Endothelial cell of umbilical vein (primary cell): ENCODE data around the gene TYRO3. TPM values are rescaled to one million over a fixed set of nuclear protein-coding genes. Genes with fewer than 3 reads are reported as not detected.

ENCODE experiments used
- BruUV-seq: library from RNA; stranded (reverse); fragments of 400-500 nt; replicated peaks from 2 replicates; lab custom pipeline; 2021; lab: Mats Ljungman, UMichigan
- CTCF ChIA-PET: fragments of 300-600, 350-600 bp; sonication (Branson Sonifier 250); formaldehyde crosslinking; loops from one replicate; lab custom pipeline; 2021; ENCODE audit warnings: antibody characterized with exemption, inconsistent platforms; lab: Charles Lee
- POLR2A ChIA-PET: fragments of 300-600, 350-600 bp; sonication (Branson Sonifier 250); formaldehyde crosslinking; loops from one replicate; lab custom pipeline; 2021; ENCODE audit warnings: antibody characterized with exemption, inconsistent platforms; lab: Charles Lee
- DNase-seq: peaks from one replicate; pipeline ENCODE4 v3.0.0-alpha.2; 2011; ENCODE audit warnings: low read depth, low spot score
- FAIRE-seq: peaks from 2 replicates; lab custom pipeline; 2011; peaks lifted over from hg19 to GRCh38; lab: Jason Lieb, UNC
- H2AFZ ChIP-seq: 2 replicates; pipeline ENCODE4 v1.6.0; 2012; ENCODE audit warnings: low read depth, low read length, control low read depth, inconsistent platforms
- H3K27ac ChIP-seq: 2 replicates; pipeline ENCODE4 v1.5.1; 2011; ENCODE audit warnings: low read depth, mild to moderate bottlenecking, control low read depth, low read length, moderate library complexity; ENCODE audit not compliant: insufficient read depth
- H3K27me3 ChIP-seq, 2 experiments: 2 replicates each; pipeline versions ENCODE4 v1.6.0 to v1.6.1; 2011; ENCODE audit warnings: low read length in 2 of 2, mixed read lengths in 1 of 2; ENCODE audit not compliant: control insufficient read depth in 2 of 2, insufficient read depth in 2 of 2
- H3K36me3 ChIP-seq, 2 experiments: 2 replicates in 1 of 2; 3 replicates in 1 of 2; pipeline ENCODE4 v1.5.1; 2011; ENCODE audit warnings: low read length in 2 of 2, mild to moderate bottlenecking in 1 of 2, moderate library complexity in 1 of 2; ENCODE audit not compliant: control insufficient read depth in 2 of 2, insufficient read depth in 2 of 2; ENCODE audit errors: extremely low read depth in 1 of 2
- H3K4me1 ChIP-seq: 3 replicates; pipeline ENCODE4 v1.5.1; 2011; ENCODE audit warnings: mild to moderate bottlenecking, low read length; ENCODE audit not compliant: control insufficient read depth, insufficient read depth; ENCODE audit errors: extremely low read depth
- H3K4me2 ChIP-seq: 2 replicates; pipeline ENCODE4 v1.6.1; 2011; ENCODE audit warnings: low read length, control low read depth, mixed read lengths; ENCODE audit not compliant: insufficient read depth
- H3K4me3 ChIP-seq, 3 experiments: fragments of 200-600 bp in 1 of 3; sonication (generic), shearing (Covaris generic) in 1 of 3; replicated peaks in 1 of 3; 2 replicates each; pipeline ENCODE4 v1.5.1; 2011 to 2016; ENCODE audit warnings: control low read depth in 3 of 3, low read length in 3 of 3, mild to moderate bottlenecking in 2 of 3, inconsistent platforms in 1 of 3, low read depth in 1 of 3, moderate library complexity in 1 of 3; ENCODE audit not compliant: insufficient read depth in 1 of 3
- H3K79me2 ChIP-seq: 2 replicates; pipeline ENCODE4 v1.6.0; 2012; ENCODE audit warnings: low read length, inconsistent platforms; ENCODE audit not compliant: control insufficient read depth, insufficient read depth
- H3K9ac ChIP-seq: replicated peaks from 2 replicates; pipeline ENCODE3; 2011; ENCODE audit warnings: low read length, control low read depth; ENCODE audit not compliant: insufficient read depth; ENCODE audit errors: extremely low read depth
- H3K9me1 ChIP-seq: replicated peaks from 3 replicates; pipeline ENCODE4 v1.6.0; 2011; ENCODE audit warnings: mild to moderate bottlenecking, low read length; ENCODE audit not compliant: control insufficient read depth, insufficient read depth; ENCODE audit errors: extremely low read depth
- H3K9me3 ChIP-seq: replicated peaks from 2 replicates; pipeline ENCODE4 v1.5.1; 2012; ENCODE audit warnings: low read length, inconsistent platforms; ENCODE audit not compliant: control insufficient read depth, insufficient read depth
- H4K20me1 ChIP-seq: replicated peaks from 2 replicates; pipeline ENCODE3; 2011; ENCODE audit warnings: mild to moderate bottlenecking, low read length; ENCODE audit not compliant: control insufficient read depth, insufficient read depth; ENCODE audit errors: extremely low read depth
- EZH2 ChIP-seq: IDR thresholded peaks from 2 replicates; pipeline ENCODE4 v1.6.1; 2012; ENCODE audit warnings: borderline replicate concordance, low read depth, mild to moderate bottlenecking, moderate library complexity, low read length, inconsistent platforms; ENCODE audit not compliant: severe bottlenecking
- FOS ChIP-seq: IDR thresholded peaks from 2 replicates; pipeline ENCODE4 v1.6.1; 2011; ENCODE audit warnings: mild to moderate bottlenecking, low read length, moderate library complexity, borderline replicate concordance; ENCODE audit not compliant: insufficient read depth
- GATA2 ChIP-seq: IDR thresholded peaks from 2 replicates; pipeline ENCODE4 v1.7.0; 2011; ENCODE audit warnings: low read depth, mild to moderate bottlenecking, moderate library complexity, mixed read lengths, low read length; ENCODE audit not compliant: insufficient read length, insufficient read depth
- JUN ChIP-seq: IDR thresholded peaks from 2 replicates; pipeline ENCODE4 v1.6.1; 2011; ENCODE audit warnings: borderline replicate concordance, low read depth; ENCODE audit not compliant: insufficient read length, insufficient read depth
- MYC ChIP-seq: IDR thresholded peaks from one replicate; pipeline ENCODE4 v1.6.1; 2011; ENCODE audit warnings: mild to moderate bottlenecking, low read depth, low read length
- POLR2A ChIP-seq: IDR thresholded peaks from 2 replicates; pipeline ENCODE4 v1.6.1; 2012; ENCODE audit warnings: low read depth, mild to moderate bottlenecking, control low read depth, low read length
- POLR2AphosphoS5 ChIP-seq: IDR thresholded peaks from 2 replicates; pipeline ENCODE4 v1.6.1; 2012; ENCODE audit warnings: low read depth, mild to moderate bottlenecking, control low read depth, low read length, moderate library complexity; ENCODE audit not compliant: insufficient read depth
- dilution Hi-C: fragments of 300-500 bp; cut with MboI; formaldehyde crosslinking; loops from one replicate; pipeline ENCODE4 v1.15.0; 2019; ENCODE audit warnings: low sequenced_read_pairs; ENCODE audit not compliant: extremely low pct_ligation_motif_present
- intact Hi-C: fragments of 100-400 bp; cut with micrococcal nuclease; formaldehyde crosslinking; loops from one replicate; pipeline ENCODE4 v1.10.0; 2022
- polyA plus RNA-seq, 4 experiments: library from polyadenylated mRNA; depleted of rRNA in 3 of 4; stranded (reverse) in 3 of 4; unstranded in 1 of 4; fragments of >200 nt; gene quantifications; 2 replicates each; pipeline versions ENCODE4 v1.2.1 to v1.2.3, GENCODE V29; 2011 to 2012; ENCODE audit warnings: missing spikeins in 1 of 4
- total RNA-seq: library from RNA; stranded (reverse); gene quantifications from 2 replicates; pipeline ENCODE4 v1.2.3, GENCODE V29; 2021
- TF ChIP-seq, protein P1 (sequence below), 2 donors: IDR thresholded peaks; 1 replicate in 1 of 2; 2 replicates in 1 of 2; pipeline ENCODE4 v1.5.1; 2011; ENCODE audit warnings: low read length in 2 of 2, mild to moderate bottlenecking in 2 of 2, moderate library complexity in 2 of 2, control low read depth in 1 of 2, inconsistent platforms in 1 of 2, low read depth in 1 of 2; ENCODE audit not compliant: insufficient read depth in 1 of 2; ENCODE audit errors: extremely low read depth in 1 of 2
- TF ChIP-seq, protein P2 (sequence below): IDR thresholded peaks from 2 replicates; pipeline ENCODE4 v1.6.1; 2011; ENCODE audit not compliant: insufficient read depth, insufficient read length

TYRO3 gene
- total and polyA plus RNA-seq, 2 donors (not counting 3 experiments of a cell fraction or from before 2014, with no cell fraction given) = 14.1 to 14.5 TPM

DNA sequence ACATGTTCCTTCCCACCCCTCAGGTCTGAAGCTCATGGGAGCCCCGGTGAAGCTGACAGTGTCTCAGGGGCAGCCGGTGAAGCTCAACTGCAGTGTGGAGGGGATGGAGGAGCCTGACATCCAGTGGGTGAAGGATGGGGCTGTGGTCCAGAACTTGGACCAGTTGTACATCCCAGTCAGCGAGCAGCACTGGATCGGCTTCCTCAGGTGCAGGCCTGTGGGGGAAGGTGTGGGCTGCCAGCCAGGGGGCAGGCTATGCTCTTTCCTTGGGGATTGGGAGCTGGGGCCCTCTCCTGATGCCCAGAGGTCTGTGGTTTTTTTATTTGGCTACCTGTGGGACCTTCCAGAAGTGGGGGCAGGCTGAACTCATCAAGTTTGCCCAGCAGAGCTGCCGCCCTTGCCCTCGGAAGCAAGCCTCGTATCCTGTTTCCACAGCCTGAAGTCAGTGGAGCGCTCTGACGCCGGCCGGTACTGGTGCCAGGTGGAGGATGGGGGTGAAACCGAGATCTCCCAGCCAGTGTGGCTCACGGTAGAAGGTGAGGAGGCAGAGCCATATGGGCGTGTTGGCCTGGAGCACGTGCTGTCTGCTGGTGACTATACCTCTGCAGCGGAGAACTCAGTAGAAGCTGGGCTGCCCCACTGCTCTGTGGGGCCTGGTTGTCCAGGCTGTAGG, 2.2 kb downstream of the TYRO3 start:
- Histone ChIP-seq H3K27ac (no peak overlapping the region), H3K79me2 (no peaks in the 10 kb centered on the region), H3K4me1 (peaks cover 12% of the 10 kb centered on the region), H3K36me3 (peaks cover 0 to 2% of the 10 kb centered on the region in 2 experiments), H3K27me3 (no peaks in the 10 kb centered on the region), H3K9me1 (no peaks in the 10 kb centered on the region), H3K4me2 (no peak overlapping the region), H4K20me1 (no peaks in the 10 kb centered on the region), H3K9ac (no peak overlapping the region), H3K9me3 (no peaks in the 10 kb centered on the region), H3K4me3 (no peak overlapping the region), H2AFZ (no peak overlapping the region)
- TF ChIP-seq EZH2 (no peak), FOS (no peak), GATA2 (no peak), MYC (no peak), POLR2A (no peak), JUN (no peak), POLR2AphosphoS5 (no peak)
- TF ChIP-seq, protein P1, sequence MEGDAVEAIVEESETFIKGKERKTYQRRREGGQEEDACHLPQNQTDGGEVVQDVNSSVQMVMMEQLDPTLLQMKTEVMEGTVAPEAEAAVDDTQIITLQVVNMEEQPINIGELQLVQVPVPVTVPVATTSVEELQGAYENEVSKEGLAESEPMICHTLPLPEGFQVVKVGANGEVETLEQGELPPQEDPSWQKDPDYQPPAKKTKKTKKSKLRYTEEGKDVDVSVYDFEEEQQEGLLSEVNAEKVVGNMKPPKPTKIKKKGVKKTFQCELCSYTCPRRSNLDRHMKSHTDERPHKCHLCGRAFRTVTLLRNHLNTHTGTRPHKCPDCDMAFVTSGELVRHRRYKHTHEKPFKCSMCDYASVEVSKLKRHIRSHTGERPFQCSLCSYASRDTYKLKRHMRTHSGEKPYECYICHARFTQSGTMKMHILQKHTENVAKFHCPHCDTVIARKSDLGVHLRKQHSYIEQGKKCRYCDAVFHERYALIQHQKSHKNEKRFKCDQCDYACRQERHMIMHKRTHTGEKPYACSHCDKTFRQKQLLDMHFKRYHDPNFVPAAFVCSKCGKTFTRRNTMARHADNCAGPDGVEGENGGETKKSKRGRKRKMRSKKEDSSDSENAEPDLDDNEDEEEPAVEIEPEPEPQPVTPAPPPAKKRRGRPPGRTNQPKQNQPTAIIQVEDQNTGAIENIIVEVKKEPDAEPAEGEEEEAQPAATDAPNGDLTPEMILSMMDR (IDR thresholded peaks at IDR 0.05; ENCODE audit: extremely low read depth in 1 of 2, insufficient read depth in 1 of 2, low read depth in 1 of 2, low read length in 2 of 2) = no peak
- TF ChIP-seq, protein P2, sequence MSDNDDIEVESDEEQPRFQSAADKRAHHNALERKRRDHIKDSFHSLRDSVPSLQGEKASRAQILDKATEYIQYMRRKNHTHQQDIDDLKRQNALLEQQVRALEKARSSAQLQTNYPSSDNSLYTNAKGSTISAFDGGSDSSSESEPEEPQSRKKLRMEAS = no peak
- BruUV-seq = no TSS peak
- dilution Hi-C loops = no loop called here
- intact Hi-C loops = no loop called here
- ChIA-PET CTCF (interaction anchor here (0.9 to 2.2 kb wide), 4 partner anchors 18 to 43 kb away, joined by 3 to 10 read pairs (median 6); no protein-coding TSS in a partner anchor), POLR2A (interaction anchor here (0.5 kb wide), 1 partner anchor 15 kb away, joined by 3 read pairs; no protein-coding TSS in a partner anchor)
- FAIRE-seq (no peak), DNase-seq (no peak)
